GM18499 (cell line): ENCODE measurements around the gene FHOD3.

Source experiments
- ATAC-seq: cut with Tn5 transposase; IDR thresholded peaks from one replicate; pipeline ENCODE4 v1.9.1; 2021; ENCODE audit warnings: moderate number of reproducible peaks; ENCODE audit not compliant: insufficient read depth, unreplicated experiment

The FHOD3 gene

DNA sequence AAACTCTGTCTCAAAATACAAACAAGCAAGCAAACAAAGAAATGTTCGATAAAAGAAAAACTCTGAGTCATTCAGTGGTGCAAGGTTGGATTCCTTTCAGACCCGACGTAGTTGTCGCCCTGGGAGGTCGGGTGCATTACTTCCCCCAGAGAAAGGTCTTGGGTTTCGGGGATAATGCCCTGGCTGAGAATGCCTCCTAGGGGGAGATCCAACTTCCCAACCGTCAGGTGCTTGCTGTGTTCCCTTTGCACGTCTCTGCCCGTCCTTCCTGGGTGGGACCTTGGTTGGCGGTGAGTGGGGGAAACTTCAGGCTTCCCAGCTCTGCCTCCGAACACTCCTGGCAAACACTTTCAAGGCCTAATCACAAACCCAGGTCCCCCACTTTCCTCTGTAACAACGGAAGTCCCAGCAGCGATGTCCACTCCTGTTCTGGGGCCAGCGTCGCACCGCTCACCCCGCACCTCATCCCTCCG is 530.7 kb downstream of the FHOD3 start:
- peak; percentile 2 for ATAC-seq

DNA sequence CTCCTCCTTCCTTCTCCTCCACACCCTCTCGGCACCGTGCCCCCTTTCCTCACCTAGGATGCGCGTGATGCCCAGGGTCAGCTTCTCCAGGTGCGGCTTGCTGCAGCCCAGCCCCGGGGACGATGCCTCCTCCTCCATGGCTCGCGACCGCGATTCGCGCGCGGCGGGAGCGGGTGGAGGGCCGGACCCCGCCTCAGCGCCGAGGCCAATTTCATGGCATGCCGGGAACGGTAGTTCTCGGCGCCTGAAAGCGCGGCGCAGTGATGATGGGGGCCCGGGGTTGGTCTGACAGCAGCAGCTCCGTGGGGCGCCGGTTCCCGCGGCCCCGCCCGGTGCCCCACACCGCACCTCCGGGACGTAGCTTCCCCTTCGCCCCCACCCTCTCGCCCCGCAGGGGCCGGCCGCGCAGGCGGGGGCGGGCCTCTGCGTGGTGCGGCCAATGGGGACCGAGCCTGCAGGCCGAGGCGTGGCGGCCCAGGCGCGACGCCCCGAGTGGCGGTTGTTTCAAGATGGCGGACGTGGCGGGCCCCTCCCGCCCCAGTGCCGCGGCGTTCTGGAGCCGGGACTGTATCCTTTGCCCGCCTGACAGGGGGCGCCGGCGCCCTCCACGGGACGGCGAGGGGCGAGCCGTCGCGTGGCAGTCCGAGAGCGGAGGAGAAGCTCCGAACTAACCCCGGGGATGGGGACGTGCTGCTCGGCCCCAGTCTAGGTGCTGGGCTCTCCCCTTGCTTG is 531.3 kb downstream of the FHOD3 start, which contains the start of the genes KIAA1328 and TPGS2:
KIAA1328 (plus strand) TSS at position 498 of the 732 bp plus-strand sequence; CDS start at position 510, 12 bp downstream.
TPGS2 (minus strand) TSS at position 373 of the 732 bp plus-strand sequence; CDS start at position 138, 235 bp downstream.
- peak; percentile 72 for ATAC-seq
